ENCODE measurements around the gene PAM.

DNA sequence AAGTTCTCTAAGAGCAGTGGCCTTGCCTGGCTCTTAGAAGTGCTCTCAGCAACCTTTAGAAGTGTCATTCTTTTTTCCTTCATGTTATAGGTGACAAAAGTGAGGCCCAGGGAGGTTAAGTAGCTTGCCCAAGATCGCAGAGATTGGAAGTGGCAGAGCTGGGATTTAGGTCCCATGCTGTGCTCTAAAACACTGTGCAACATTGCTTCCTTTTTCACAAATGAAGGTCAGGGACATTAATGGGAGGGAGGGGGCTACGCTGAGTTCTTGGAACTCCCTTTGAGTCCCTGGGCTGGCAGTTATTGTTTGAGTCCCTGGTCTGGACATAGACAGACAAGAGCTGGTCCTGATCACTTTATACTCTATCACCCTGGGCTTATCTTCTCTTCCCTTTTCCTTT is 45.3 kb downstream of the PAM start:
- TF ChIP-seq, protein P1, sequence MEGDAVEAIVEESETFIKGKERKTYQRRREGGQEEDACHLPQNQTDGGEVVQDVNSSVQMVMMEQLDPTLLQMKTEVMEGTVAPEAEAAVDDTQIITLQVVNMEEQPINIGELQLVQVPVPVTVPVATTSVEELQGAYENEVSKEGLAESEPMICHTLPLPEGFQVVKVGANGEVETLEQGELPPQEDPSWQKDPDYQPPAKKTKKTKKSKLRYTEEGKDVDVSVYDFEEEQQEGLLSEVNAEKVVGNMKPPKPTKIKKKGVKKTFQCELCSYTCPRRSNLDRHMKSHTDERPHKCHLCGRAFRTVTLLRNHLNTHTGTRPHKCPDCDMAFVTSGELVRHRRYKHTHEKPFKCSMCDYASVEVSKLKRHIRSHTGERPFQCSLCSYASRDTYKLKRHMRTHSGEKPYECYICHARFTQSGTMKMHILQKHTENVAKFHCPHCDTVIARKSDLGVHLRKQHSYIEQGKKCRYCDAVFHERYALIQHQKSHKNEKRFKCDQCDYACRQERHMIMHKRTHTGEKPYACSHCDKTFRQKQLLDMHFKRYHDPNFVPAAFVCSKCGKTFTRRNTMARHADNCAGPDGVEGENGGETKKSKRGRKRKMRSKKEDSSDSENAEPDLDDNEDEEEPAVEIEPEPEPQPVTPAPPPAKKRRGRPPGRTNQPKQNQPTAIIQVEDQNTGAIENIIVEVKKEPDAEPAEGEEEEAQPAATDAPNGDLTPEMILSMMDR (IDR thresholded peaks at IDR 0.05): no peak
- TF ChIP-seq POLR2A (IDR thresholded peaks at IDR 0.05): no peak

Measured in testis (tissue), 2 donors.